ENCODE data around the gene GRK5. TPM values are rescaled to one million over a fixed set of nuclear protein-coding genes. Genes with fewer than 3 reads are reported as not detected.

Gene GRK5
- total RNA-seq, 4 donors from 2014 or later: 5.4 to 13.0 (median 10.6) TPM

DNA sequence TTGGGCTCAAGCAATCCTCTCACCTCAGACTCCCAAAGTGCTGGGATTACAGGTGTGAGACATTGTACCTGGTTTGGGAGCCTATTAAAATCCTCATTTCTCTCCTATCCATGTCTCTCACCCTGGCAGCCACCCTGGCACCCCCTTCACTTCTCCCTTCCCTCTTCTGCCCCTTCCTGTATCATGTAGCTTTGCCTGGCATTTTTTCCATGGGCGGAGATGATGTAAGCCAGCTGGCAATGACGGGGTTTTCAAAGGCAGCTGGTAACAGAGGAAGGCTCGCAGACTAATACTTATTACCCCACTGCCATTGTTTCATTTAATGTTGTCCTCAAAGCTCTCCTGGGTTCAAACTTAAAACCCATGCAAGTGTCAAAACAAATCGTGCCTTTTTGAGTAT, 273.3 kb downstream of the GRK5 start:
- intact Hi-C loops (cut with DNase I; ENCODE audit: low total_unique reads): no loop called here
- DNase-seq (ENCODE audit: low spot score in 2 of 2): no peak
- H3K4me3 ChIP-seq (ENCODE audit: low read depth, poor library complexity, severe bottlenecking): no peak overlapping the region
- WGBS, 2 donors: 28 to 35% methylated on average over 4 of the region's 4 CpGs
- TF ChIP-seq, protein P1, sequence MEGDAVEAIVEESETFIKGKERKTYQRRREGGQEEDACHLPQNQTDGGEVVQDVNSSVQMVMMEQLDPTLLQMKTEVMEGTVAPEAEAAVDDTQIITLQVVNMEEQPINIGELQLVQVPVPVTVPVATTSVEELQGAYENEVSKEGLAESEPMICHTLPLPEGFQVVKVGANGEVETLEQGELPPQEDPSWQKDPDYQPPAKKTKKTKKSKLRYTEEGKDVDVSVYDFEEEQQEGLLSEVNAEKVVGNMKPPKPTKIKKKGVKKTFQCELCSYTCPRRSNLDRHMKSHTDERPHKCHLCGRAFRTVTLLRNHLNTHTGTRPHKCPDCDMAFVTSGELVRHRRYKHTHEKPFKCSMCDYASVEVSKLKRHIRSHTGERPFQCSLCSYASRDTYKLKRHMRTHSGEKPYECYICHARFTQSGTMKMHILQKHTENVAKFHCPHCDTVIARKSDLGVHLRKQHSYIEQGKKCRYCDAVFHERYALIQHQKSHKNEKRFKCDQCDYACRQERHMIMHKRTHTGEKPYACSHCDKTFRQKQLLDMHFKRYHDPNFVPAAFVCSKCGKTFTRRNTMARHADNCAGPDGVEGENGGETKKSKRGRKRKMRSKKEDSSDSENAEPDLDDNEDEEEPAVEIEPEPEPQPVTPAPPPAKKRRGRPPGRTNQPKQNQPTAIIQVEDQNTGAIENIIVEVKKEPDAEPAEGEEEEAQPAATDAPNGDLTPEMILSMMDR (IDR thresholded peaks at IDR 0.05): no peak
- no peak for TF ChIP-seq POLR2A (IDR thresholded peaks at IDR 0.05)

GRCh38 chr10:119481781-119482426, 274.5 kb downstream of the GRK5 start:
- intact Hi-C loops (cut with DNase I; ENCODE audit: low total_unique reads): no loop called here
- DNase-seq (ENCODE audit: low spot score in 2 of 2): no peak
- no peak for TF ChIP-seq POLR2A (IDR thresholded peaks at IDR 0.05)
- TF ChIP-seq, protein P1 (IDR thresholded peaks at IDR 0.05): no peak
- 85 to 89% methylated on average over 12 of the region's 12 CpGs for WGBS, 2 donors
- no peak overlapping the region for H3K4me3 ChIP-seq (ENCODE audit: low read depth, poor library complexity, severe bottlenecking)

DNA sequence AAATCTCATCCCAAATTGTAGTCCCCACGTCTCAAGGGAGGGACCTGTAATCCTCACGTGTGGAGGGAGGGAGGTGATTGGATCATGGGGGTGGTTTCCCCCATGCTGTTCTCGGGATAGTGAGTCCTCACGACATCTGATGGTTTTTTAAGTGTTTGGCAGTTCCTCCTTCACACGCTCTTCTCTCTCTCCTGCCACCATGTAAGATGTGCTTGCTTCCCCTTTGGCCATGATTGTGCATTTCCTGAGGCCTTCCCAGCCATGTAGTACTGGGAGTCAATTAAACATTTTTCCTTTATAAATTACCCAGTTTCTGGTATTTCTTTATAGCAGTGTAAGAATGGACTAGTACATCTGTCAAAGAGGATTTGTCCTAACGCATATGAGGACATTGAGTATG, 275.6 kb downstream of the GRK5 start:
- 86 to 88% methylated on average over 6 of the region's 6 CpGs for WGBS, 2 donors
- no peak for TF ChIP-seq POLR2A (IDR thresholded peaks at IDR 0.05)
- TF ChIP-seq, protein P1 (IDR thresholded peaks at IDR 0.05): no peak
- no peak overlapping the region for H3K4me3 ChIP-seq (ENCODE audit: low read depth, poor library complexity, severe bottlenecking)
- DNase-seq (ENCODE audit: low spot score in 2 of 2): no peak
- intact Hi-C loops (cut with DNase I; ENCODE audit: low total_unique reads): no loop called here

DNA sequence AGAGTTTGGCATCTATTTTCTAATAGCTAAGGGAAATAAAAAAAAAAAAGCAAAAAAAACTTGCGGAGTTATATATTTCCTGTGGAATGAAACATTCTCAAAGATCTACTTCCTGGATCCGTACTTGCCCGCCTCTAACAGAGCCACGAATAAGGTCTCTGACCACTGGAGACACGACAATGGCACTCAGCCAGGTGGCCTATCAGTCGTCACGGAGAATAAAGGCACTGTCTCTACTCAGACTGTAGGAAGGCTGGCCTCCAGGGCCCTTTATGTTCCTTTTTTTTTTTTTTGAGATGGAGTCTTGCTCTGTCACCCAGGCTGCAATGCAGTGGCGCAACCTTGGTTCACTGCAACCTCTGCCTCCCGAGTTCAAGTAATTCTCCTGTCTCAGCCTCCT, 276.5 kb downstream of the GRK5 start:
- TF ChIP-seq POLR2A (IDR thresholded peaks at IDR 0.05): no peak
- TF ChIP-seq, protein P1 (IDR thresholded peaks at IDR 0.05): no peak
- WGBS, 2 donors: 67 to 70% methylated on average over 9 of the region's 9 CpGs
- DNase-seq (ENCODE audit: low spot score in 2 of 2): no peak
- H3K4me3 ChIP-seq (ENCODE audit: low read depth, poor library complexity, severe bottlenecking): no peak overlapping the region
- intact Hi-C loops (cut with DNase I; ENCODE audit: low total_unique reads): no loop called here

GRCh38 chr10:119488675-119489074, 281.3 kb downstream of the GRK5 start:
- H3K4me3 ChIP-seq (ENCODE audit: low read depth, poor library complexity, severe bottlenecking): no peak overlapping the region
- TF ChIP-seq, protein P1 (IDR thresholded peaks at IDR 0.05): no peak
- TF ChIP-seq POLR2A (IDR thresholded peaks at IDR 0.05): no peak
- intact Hi-C loops (cut with DNase I; ENCODE audit: low total_unique reads): no loop called here
- WGBS, 2 donors: 80 to 89% methylated on average over 7 of the region's 7 CpGs
- no peak for DNase-seq (ENCODE audit: low spot score in 2 of 2)

DNA sequence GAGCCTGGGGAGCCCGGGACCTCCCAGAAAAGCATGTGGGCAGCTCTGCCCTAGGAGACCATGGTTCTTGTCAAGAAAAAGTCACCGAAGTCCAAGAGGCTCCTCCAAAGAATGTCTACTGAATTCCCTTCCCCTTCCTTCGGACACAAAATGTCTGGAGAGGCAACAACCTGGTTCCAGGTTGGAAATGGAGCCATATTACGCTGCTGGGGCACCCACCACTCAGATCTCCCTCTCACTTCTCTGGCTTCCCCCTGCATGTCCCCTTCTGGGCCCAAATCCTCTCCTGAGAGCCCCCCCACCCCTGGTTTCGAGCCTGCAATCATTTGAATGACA, 282.6 kb downstream of the GRK5 start:
- DNase-seq (ENCODE audit: low spot score in 2 of 2): no peak
- intact Hi-C loops (cut with DNase I; ENCODE audit: low total_unique reads): no loop called here
- TF ChIP-seq, protein P1 (IDR thresholded peaks at IDR 0.05): no peak
- TF ChIP-seq POLR2A (IDR thresholded peaks at IDR 0.05): no peak
- WGBS, 2 donors: 56 to 59% methylated on average over 5 of the region's 5 CpGs
- H3K4me3 ChIP-seq (ENCODE audit: low read depth, poor library complexity, severe bottlenecking): no peak overlapping the region

All from lower leg skin (tissue), 4 donors.